IMR-90 (cell line): ENCODE data around the gene CYP2F1. TPM values are rescaled to one million over a fixed set of nuclear protein-coding genes. Genes with fewer than 3 reads are reported as not detected.

ENCODE experiments used
- ATAC-seq: fragments of 200-7000 bp; cut with Tn5 transposase; 2 replicates; pipeline ENCODE4 v1.9.1; 2020; ENCODE audit warnings: low read depth, mild to moderate bottlenecking, moderate library complexity
- BruUV-seq: library from RNA; stranded (reverse); fragments of 400-500 nt; replicated peaks from 2 replicates; lab custom pipeline; 2021; lab: Mats Ljungman, UMichigan
- CTCF ChIA-PET: fragments of 300-600 bp; formaldehyde crosslinking; extraction: SDS; loops from one replicate; lab custom pipeline; 2021; ENCODE audit warnings: antibody characterized with exemption; lab: Yijun Ruan, JAX
- POLR2A ChIA-PET: fragments of 300-600 bp; sonication (Branson Sonifier 250); formaldehyde crosslinking; loops from one replicate; lab custom pipeline; 2022; ENCODE audit warnings: antibody characterized with exemption; ENCODE audit not compliant: unreplicated experiment; lab: Charles Lee
- DNase-seq: peaks from one replicate; pipeline ENCODE4 v3.0.0; 2013
- H2AFZ ChIP-seq: replicated peaks from 2 replicates; pipeline ENCODE3; 2013; ENCODE audit warnings: low read length, mild to moderate bottlenecking; ENCODE audit not compliant: poor library complexity
- H2AK5ac ChIP-seq: 2 replicates; pipeline ENCODE4 v1.6.1; 2013; ENCODE audit warnings: low read depth, low read length, inconsistent platforms
- H2AK9ac ChIP-seq: replicated peaks from 2 replicates; pipeline ENCODE3; 2013; ENCODE audit warnings: mild to moderate bottlenecking, low read depth, low read length, moderate library complexity; ENCODE audit not compliant: poor library complexity
- H2BK120ac ChIP-seq: 2 replicates; pipeline ENCODE4 v1.6.1; 2013; ENCODE audit warnings: low read depth, low read length, inconsistent platforms
- H2BK15ac ChIP-seq: 3 replicates; pipeline ENCODE4 v1.6.1; 2013; ENCODE audit warnings: low read depth, low read length, inconsistent platforms
- H2BK20ac ChIP-seq: 2 replicates; pipeline ENCODE4 v1.6.1; 2013; ENCODE audit warnings: low read depth, mild to moderate bottlenecking, inconsistent platforms, low read length, moderate library complexity
- H2BK5ac ChIP-seq: 2 replicates; pipeline ENCODE4 v1.6.1; 2013; ENCODE audit warnings: mild to moderate bottlenecking, low read depth, low read length, inconsistent platforms; ENCODE audit not compliant: poor library complexity, severe bottlenecking
- H3K14ac ChIP-seq: replicated peaks from 2 replicates; pipeline ENCODE4 v1.6.1; 2013; ENCODE audit warnings: low read depth, low read length, inconsistent platforms
- H3K18ac ChIP-seq: 2 replicates; pipeline ENCODE4 v1.6.1; 2013; ENCODE audit warnings: low read depth, low read length, control low read depth
- H3K23ac ChIP-seq: 2 replicates; pipeline ENCODE4 v1.6.1; 2013; ENCODE audit warnings: low read depth, low read length, inconsistent platforms
- H3K27ac ChIP-seq: 2 replicates; pipeline ENCODE4 v1.5.1; 2013; ENCODE audit warnings: mild to moderate bottlenecking, control low read depth, low read length; ENCODE audit not compliant: insufficient read depth
- H3K27me3 ChIP-seq: 2 replicates; pipeline ENCODE4 v1.6.1; 2013; ENCODE audit warnings: low read length; ENCODE audit not compliant: control insufficient read depth, insufficient read depth
- H3K36me3 ChIP-seq: 2 replicates; pipeline ENCODE4 v1.6.1; 2013; ENCODE audit warnings: low read length, mixed read lengths; ENCODE audit not compliant: control insufficient read depth, insufficient read depth
- H3K4ac ChIP-seq: 2 replicates; pipeline ENCODE4 v1.6.1; 2013; ENCODE audit warnings: low read depth, low read length, inconsistent platforms
- H3K4me1 ChIP-seq: 2 replicates; pipeline ENCODE4 v1.6.1; 2013; ENCODE audit warnings: low read length, mixed read lengths; ENCODE audit not compliant: control insufficient read depth, insufficient read depth
- H3K4me2 ChIP-seq: 2 replicates; pipeline ENCODE4 v1.6.1; 2013; ENCODE audit warnings: low read depth, mild to moderate bottlenecking, control low read depth, low read length, moderate library complexity
- H3K4me3 ChIP-seq: 2 replicates; pipeline ENCODE4 v1.5.1; 2013; ENCODE audit warnings: low read depth, mild to moderate bottlenecking, control low read depth, low read length, moderate library complexity; ENCODE audit not compliant: insufficient read depth
- H3K56ac ChIP-seq: 2 replicates; pipeline ENCODE4 v1.6.1; 2013; ENCODE audit warnings: low read length, inconsistent platforms; ENCODE audit not compliant: insufficient read depth; ENCODE audit errors: extremely low read depth
- H3K79me1 ChIP-seq, 2 experiments: 2 replicates each; pipeline ENCODE4 v1.6.1; 2013; ENCODE audit warnings: low read length in 2 of 2, inconsistent platforms in 1 of 2, low read depth in 1 of 2
- H3K9ac ChIP-seq: 2 replicates; pipeline ENCODE4 v1.6.1; 2013; ENCODE audit warnings: low read depth, low read length, control low read depth
- H3K9me1 ChIP-seq: 2 replicates; pipeline ENCODE4 v1.6.1; 2013; ENCODE audit warnings: low read length, inconsistent platforms; ENCODE audit not compliant: insufficient read depth
- H3K9me3 ChIP-seq: 2 replicates; pipeline ENCODE4 v1.6.1; 2013; ENCODE audit warnings: low read length; ENCODE audit not compliant: control insufficient read depth, insufficient read depth
- H4K20me1 ChIP-seq: 2 replicates; pipeline ENCODE4 v1.6.1; 2013; ENCODE audit warnings: low read length, inconsistent platforms; ENCODE audit not compliant: insufficient read depth
- H4K5ac ChIP-seq: 2 replicates; pipeline ENCODE4 v1.6.1; 2013; ENCODE audit warnings: mild to moderate bottlenecking, low read depth, low read length, control low read depth
- H4K8ac ChIP-seq, 2 experiments: 2 replicates each; pipeline ENCODE4 v1.6.1; 2013; ENCODE audit warnings: low read depth in 2 of 2, low read length in 2 of 2, control low read depth in 1 of 2, inconsistent platforms in 1 of 2
- H4K91ac ChIP-seq: 2 replicates; pipeline ENCODE4 v1.6.1; 2013; ENCODE audit warnings: low read depth, low read length, inconsistent platforms; ENCODE audit not compliant: insufficient read depth
- BHLHE40 ChIP-seq: fragments of 150-350 bp; IDR thresholded peaks from 2 replicates; pipeline ENCODE4 v1.6.1; 2016; ENCODE audit warnings: mild to moderate bottlenecking, low read depth, low read length
- CEBPB ChIP-seq: IDR thresholded peaks from 2 replicates; pipeline ENCODE4 v1.6.1; 2012; ENCODE audit warnings: low read depth, low read length, improper control_type of control experiment
- CHD1 ChIP-seq: IDR thresholded peaks from 2 replicates; pipeline ENCODE4 v1.6.1; 2012; ENCODE audit warnings: low read depth, low read length, improper control_type of control experiment
- FOS ChIP-seq: fragments of 150-350 bp; IDR thresholded peaks from 2 replicates; pipeline ENCODE4 v1.6.1; 2016; ENCODE audit warnings: low read depth, low read length
- MAFK ChIP-seq: IDR thresholded peaks from 2 replicates; pipeline ENCODE4 v1.6.1; 2012; ENCODE audit warnings: low read depth, low read length, improper control_type of control experiment
- MAZ ChIP-seq: IDR thresholded peaks from 2 replicates; pipeline ENCODE4 v1.6.1; 2012; ENCODE audit warnings: low read depth, mild to moderate bottlenecking, low read length, improper control_type of control experiment, moderate library complexity, borderline replicate concordance
- MXI1 ChIP-seq: IDR thresholded peaks from 2 replicates; pipeline ENCODE4 v1.6.1; 2012; ENCODE audit warnings: low read depth, mild to moderate bottlenecking, low read length, moderate library complexity, borderline replicate concordance
- NFE2L2 ChIP-seq: fragments of 150-350 bp; IDR thresholded peaks from 2 replicates; pipeline ENCODE4 v1.6.1; 2016; ENCODE audit warnings: low read depth, mild to moderate bottlenecking, low read length
- POLR2A ChIP-seq: IDR thresholded peaks from 2 replicates; pipeline ENCODE4 v1.6.1; 2012; ENCODE audit warnings: mild to moderate bottlenecking, low read depth, low read length
- RAD21 ChIP-seq: IDR thresholded peaks from 2 replicates; pipeline ENCODE4 v1.6.1; 2012; ENCODE audit warnings: low read length, improper control_type of control experiment
- RCOR1 ChIP-seq: IDR thresholded peaks from 2 replicates; pipeline ENCODE4 v1.6.1; 2012; ENCODE audit warnings: mild to moderate bottlenecking, low read length, improper control_type of control experiment; ENCODE audit not compliant: insufficient replicate concordance
- RFX5 ChIP-seq: IDR thresholded peaks from 2 replicates; pipeline ENCODE4 v1.8.0; 2012; ENCODE audit warnings: low read depth, mild to moderate bottlenecking, low read length, moderate library complexity
- SMC3 ChIP-seq: fragments of 150-350 bp; IDR thresholded peaks from 2 replicates; pipeline ENCODE4 v1.6.1; 2016; ENCODE audit warnings: low read depth, mild to moderate bottlenecking, antibody characterized with exemption, low read length, moderate library complexity
- WGBS, 2 experiments: methylation state at CpG; one replicate each; pipeline versions ENCODE4 v1.1.5 to v1.1.7; 2013; ENCODE audit warnings: missing lambda C conversion rate in 2 of 2; ENCODE audit not compliant: insufficient read length in 1 of 2; ENCODE audit errors: extremely low coverage in 2 of 2; 5-methylcytosine and 5-hydroxymethylcytosine counted together
- dilution Hi-C: fragments of 300-500 bp; cut with HindIII; formaldehyde crosslinking; loops from one replicate; pipeline ENCODE4 v1.14.3; 2018; ENCODE audit warnings: low sequenced_read_pairs; ENCODE audit not compliant: unreplicated experiment
- in situ Hi-C: fragments of 300-500 bp; cut with MboI; formaldehyde crosslinking; loops from 3 replicates; pipeline ENCODE4 v1.14.3; 2019; ENCODE audit warnings: low sequenced_read_pairs, inconsistent platforms, mixed read lengths
- intact Hi-C: fragments of 100-400 bp; cut with micrococcal nuclease; formaldehyde crosslinking; loops from 2 replicates; pipeline ENCODE4 v1.10.0; 2022
- polyA plus RNA-seq, 3 experiments: library from polyadenylated mRNA; depleted of rRNA; stranded (reverse); fragments of >200 nt; gene quantifications; 2 replicates each; pipeline ENCODE4 v1.2.3, GENCODE V29; 2012; ENCODE audit warnings: low replicate concordance in 1 of 3
- total RNA-seq: library from RNA; depleted of rRNA; stranded (reverse); fragments of >200 nt; gene quantifications from 2 replicates; pipeline ENCODE4 v1.2.3, GENCODE V29; 2012
- TF ChIP-seq, protein P1 (sequence below): fragments of 150-350 bp; IDR thresholded peaks from 2 replicates; pipeline ENCODE4 v1.6.1; 2017; ENCODE audit warnings: mild to moderate bottlenecking, antibody characterized with exemption, low read length, low read depth
- TF ChIP-seq, protein P2 (sequence below): fragments of 150-350 bp; IDR thresholded peaks from 2 replicates; pipeline ENCODE4 v1.6.1; 2016; ENCODE audit warnings: low read depth, mild to moderate bottlenecking, low read length, moderate library complexity, borderline replicate concordance
- TF ChIP-seq, protein P3 (sequence below): conservative IDR thresholded peaks from 2 replicates; pipeline ENCODE4 v1.5.1; 2012; ENCODE audit warnings: mild to moderate bottlenecking, low read depth, low read length, improper control_type of control experiment

The CYP2F1 gene
- total and polyA plus RNA-seq, 2 of the 4 experiments (the other 2 are of a cell fraction) = not detected

DNA sequence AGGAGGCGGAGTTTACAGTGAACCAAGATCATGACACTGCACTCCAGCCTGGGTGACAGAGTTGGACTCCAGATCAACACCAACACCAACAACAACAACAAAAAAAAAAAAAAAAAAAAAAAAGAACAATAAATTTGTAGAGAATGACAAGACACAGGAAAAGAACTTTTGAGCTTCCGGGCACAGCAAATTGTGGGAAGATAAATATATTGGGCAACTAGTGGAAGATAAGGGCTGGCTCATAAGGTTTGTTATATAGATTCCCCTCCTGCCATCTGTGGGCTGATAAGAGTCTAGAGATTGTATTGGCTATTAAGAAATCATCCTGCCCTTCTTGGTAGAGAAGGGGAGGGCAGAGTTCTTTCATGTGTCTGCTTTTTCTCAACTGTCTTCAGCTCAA is 45.6 kb downstream of the CYP2F1 start:
- no peak overlapping the region for H3K4me2 ChIP-seq
- no peak overlapping the region for H2AK5ac ChIP-seq
- in situ Hi-C loops (no loop called here), intact Hi-C loops (no loop called here), dilution Hi-C loops (no loop called here)
- DNase-seq = no peak
- no peaks in the 10 kb centered on the region for H3K27me3 ChIP-seq
- BruUV-seq = no TSS peak
- no peak for ATAC-seq
- no peak overlapping the region for H2AK9ac ChIP-seq
- no peak overlapping the region for H4K8ac ChIP-seq
- H3K36me3 ChIP-seq = no peaks in the 10 kb centered on the region
- no peaks in the 10 kb centered on the region for H3K79me1 ChIP-seq
- no peak overlapping the region for H2BK15ac ChIP-seq
- H3K9me1 ChIP-seq = no peaks in the 10 kb centered on the region; the same call in 1 of the 2 replicates
- ChIA-PET POLR2A (no interaction called here), CTCF (no interaction called here)
- H3K4me3 ChIP-seq = no peak overlapping the region
- no peak overlapping the region for H3K23ac ChIP-seq
- no peak overlapping the region for H3K18ac ChIP-seq
- no peak overlapping the region for H2BK120ac ChIP-seq
- H3K4me1 ChIP-seq = no peaks in the 10 kb centered on the region; the same call in 1 of the 2 replicates
- H3K9me3 ChIP-seq = no peaks in the 10 kb centered on the region
- no peaks in the 10 kb centered on the region for H4K20me1 ChIP-seq
- H3K9ac ChIP-seq = no peak overlapping the region
- H4K91ac ChIP-seq = no peak overlapping the region
- H2AFZ ChIP-seq = no peak overlapping the region
- no peak overlapping the region for H3K4ac ChIP-seq
- H3K14ac ChIP-seq = no peak overlapping the region
- H3K27ac ChIP-seq = no peak overlapping the region
- TF ChIP-seq SMC3 (no peak), MAZ (no peak), MXI1 (no peak), RAD21 (no peak), CEBPB (no peak), CHD1 (no peak), RCOR1 (no peak), RFX5 (no peak), FOS (no peak), NFE2L2 (no peak), POLR2A (no peak), BHLHE40 (no peak), MAFK (no peak)
- TF ChIP-seq, protein P1, sequence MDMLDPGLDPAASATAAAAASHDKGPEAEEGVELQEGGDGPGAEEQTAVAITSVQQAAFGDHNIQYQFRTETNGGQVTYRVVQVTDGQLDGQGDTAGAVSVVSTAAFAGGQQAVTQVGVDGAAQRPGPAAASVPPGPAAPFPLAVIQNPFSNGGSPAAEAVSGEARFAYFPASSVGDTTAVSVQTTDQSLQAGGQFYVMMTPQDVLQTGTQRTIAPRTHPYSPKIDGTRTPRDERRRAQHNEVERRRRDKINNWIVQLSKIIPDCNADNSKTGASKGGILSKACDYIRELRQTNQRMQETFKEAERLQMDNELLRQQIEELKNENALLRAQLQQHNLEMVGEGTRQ = no peak
- TF ChIP-seq, protein P2, sequence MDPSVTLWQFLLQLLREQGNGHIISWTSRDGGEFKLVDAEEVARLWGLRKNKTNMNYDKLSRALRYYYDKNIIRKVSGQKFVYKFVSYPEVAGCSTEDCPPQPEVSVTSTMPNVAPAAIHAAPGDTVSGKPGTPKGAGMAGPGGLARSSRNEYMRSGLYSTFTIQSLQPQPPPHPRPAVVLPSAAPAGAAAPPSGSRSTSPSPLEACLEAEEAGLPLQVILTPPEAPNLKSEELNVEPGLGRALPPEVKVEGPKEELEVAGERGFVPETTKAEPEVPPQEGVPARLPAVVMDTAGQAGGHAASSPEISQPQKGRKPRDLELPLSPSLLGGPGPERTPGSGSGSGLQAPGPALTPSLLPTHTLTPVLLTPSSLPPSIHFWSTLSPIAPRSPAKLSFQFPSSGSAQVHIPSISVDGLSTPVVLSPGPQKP = no peak
- TF ChIP-seq, protein P3, sequence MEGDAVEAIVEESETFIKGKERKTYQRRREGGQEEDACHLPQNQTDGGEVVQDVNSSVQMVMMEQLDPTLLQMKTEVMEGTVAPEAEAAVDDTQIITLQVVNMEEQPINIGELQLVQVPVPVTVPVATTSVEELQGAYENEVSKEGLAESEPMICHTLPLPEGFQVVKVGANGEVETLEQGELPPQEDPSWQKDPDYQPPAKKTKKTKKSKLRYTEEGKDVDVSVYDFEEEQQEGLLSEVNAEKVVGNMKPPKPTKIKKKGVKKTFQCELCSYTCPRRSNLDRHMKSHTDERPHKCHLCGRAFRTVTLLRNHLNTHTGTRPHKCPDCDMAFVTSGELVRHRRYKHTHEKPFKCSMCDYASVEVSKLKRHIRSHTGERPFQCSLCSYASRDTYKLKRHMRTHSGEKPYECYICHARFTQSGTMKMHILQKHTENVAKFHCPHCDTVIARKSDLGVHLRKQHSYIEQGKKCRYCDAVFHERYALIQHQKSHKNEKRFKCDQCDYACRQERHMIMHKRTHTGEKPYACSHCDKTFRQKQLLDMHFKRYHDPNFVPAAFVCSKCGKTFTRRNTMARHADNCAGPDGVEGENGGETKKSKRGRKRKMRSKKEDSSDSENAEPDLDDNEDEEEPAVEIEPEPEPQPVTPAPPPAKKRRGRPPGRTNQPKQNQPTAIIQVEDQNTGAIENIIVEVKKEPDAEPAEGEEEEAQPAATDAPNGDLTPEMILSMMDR = no peak
- no peak overlapping the region for H3K56ac ChIP-seq
- no peak overlapping the region for H2BK20ac ChIP-seq
- WGBS, 2 experiments = no CpG with 5 or more reads among the region's 2 CpGs
- H4K5ac ChIP-seq = no peak overlapping the region
- no peak overlapping the region for H2BK5ac ChIP-seq
